ENCODE results near the gene POLR3H.

POLR3H gene

GRCh38 chr22:41505511-41506220 lies 38.6 kb downstream of the POLR3H start:
- H3K9me3 ChIP-seq (ENCODE audit: control insufficient read depth, insufficient read depth, low read depth, low read length) = no peaks in the 10 kb centered on the region
- TF ChIP-seq, protein P1, sequence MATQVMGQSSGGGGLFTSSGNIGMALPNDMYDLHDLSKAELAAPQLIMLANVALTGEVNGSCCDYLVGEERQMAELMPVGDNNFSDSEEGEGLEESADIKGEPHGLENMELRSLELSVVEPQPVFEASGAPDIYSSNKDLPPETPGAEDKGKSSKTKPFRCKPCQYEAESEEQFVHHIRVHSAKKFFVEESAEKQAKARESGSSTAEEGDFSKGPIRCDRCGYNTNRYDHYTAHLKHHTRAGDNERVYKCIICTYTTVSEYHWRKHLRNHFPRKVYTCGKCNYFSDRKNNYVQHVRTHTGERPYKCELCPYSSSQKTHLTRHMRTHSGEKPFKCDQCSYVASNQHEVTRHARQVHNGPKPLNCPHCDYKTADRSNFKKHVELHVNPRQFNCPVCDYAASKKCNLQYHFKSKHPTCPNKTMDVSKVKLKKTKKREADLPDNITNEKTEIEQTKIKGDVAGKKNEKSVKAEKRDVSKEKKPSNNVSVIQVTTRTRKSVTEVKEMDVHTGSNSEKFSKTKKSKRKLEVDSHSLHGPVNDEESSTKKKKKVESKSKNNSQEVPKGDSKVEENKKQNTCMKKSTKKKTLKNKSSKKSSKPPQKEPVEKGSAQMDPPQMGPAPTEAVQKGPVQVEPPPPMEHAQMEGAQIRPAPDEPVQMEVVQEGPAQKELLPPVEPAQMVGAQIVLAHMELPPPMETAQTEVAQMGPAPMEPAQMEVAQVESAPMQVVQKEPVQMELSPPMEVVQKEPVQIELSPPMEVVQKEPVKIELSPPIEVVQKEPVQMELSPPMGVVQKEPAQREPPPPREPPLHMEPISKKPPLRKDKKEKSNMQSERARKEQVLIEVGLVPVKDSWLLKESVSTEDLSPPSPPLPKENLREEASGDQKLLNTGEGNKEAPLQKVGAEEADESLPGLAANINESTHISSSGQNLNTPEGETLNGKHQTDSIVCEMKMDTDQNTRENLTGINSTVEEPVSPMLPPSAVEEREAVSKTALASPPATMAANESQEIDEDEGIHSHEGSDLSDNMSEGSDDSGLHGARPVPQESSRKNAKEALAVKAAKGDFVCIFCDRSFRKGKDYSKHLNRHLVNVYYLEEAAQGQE (tag by site-specific recombination; IDR thresholded peaks at IDR 0.05) = no peak
- TF ChIP-seq ZNF10 (tag by site-specific recombination; IDR thresholded peaks at IDR 0.05) (no peak), ZNF558 (tag by site-specific recombination; IDR thresholded peaks at IDR 0.05) (no peak)
- ChIA-PET POLR2A (interaction anchor here (0.7 to 1.0 kb wide), 4 partner anchors 59 to 572 kb away, joined by 3 to 5 read pairs (median 4); partner anchors contain the start of gene TOB2), CTCF (interaction anchor here (0.6 to 2.8 kb wide), 2 partner anchors 12 to 188 kb away, joined by 3 to 15 read pairs; no protein-coding TSS in a partner anchor)
- H3K36me3 ChIP-seq (ENCODE audit: control insufficient read depth in 2 of 2, insufficient read depth in 1 of 2, low read length in 2 of 2) = peaks cover 13 to 53% of the 10 kb centered on the region in 2 experiments
- no peaks in the 10 kb centered on the region for H3K4me1 ChIP-seq (ENCODE audit: control insufficient read depth, insufficient read depth, low read length)
- H3K27ac ChIP-seq (ENCODE audit: extremely low read depth, low read depth, low read length) = no peak overlapping the region
- no peak overlapping the region for H3K4me3 ChIP-seq (ENCODE audit: low read depth, low read length)

- no peak for TF ChIP-seq PATZ1 (tag by site-specific recombination; IDR thresholded peaks at IDR 0.05)
- H3K4me3 ChIP-seq (ENCODE audit: low read depth, low read length) = no peak overlapping the region
- peaks cover 17 to 52% of the 10 kb centered on the region in 2 experiments for H3K36me3 ChIP-seq (ENCODE audit: control insufficient read depth in 2 of 2, insufficient read depth in 1 of 2, low read length in 2 of 2)
- H3K9me3 ChIP-seq (ENCODE audit: control insufficient read depth, insufficient read depth, low read depth, low read length) = no peaks in the 10 kb centered on the region
- POLR2A ChIA-PET = no interaction called here
- H3K4me1 ChIP-seq (ENCODE audit: control insufficient read depth, insufficient read depth, low read length) = no peaks in the 10 kb centered on the region
- CTCF ChIA-PET = interaction anchor here (0.5 to 2.8 kb wide), 2 partner anchors 13 to 39 kb away, joined by 3 to 15 read pairs; no protein-coding TSS in a partner anchor
- no peak overlapping the region for H3K27ac ChIP-seq (ENCODE audit: extremely low read depth, low read depth, low read length)
Observed at GRCh38 chr22:41504816-41505215, 39.5 kb downstream of the POLR3H start.

DNA sequence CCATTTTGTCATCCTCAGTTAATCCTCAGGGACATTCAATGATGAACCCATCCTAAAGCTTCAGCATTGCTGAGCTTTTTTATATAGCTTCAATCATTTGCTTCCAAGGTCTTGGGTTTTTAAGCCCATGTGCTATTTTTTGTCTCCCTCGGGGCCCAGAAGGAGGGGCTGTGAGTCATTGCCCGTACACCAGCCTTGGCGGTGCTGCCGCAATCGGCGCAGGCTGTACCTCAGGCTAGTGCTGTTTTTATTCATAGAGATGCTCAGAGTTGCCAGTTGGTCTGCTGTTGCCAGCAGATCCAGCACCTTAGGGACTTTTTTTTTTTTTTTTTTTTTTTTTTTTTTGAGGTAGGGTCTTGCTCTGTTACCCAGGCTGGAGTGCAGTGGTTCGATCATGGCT lies 39.9 kb downstream of the POLR3H start:
- CTCF ChIA-PET = interaction anchor here (0.5 to 2.8 kb wide), 2 partner anchors 14 to 39 kb away, joined by 3 to 15 read pairs; no protein-coding TSS in a partner anchor
- Histone ChIP-seq H3K4me1 (ENCODE audit: control insufficient read depth, insufficient read depth, low read length) (no peaks in the 10 kb centered on the region), H3K9me3 (ENCODE audit: control insufficient read depth, insufficient read depth, low read depth, low read length) (no peaks in the 10 kb centered on the region), H3K27ac (ENCODE audit: extremely low read depth, low read depth, low read length) (no peak overlapping the region), H3K4me3 (ENCODE audit: low read depth, low read length) (no peak overlapping the region), H3K36me3 (ENCODE audit: control insufficient read depth in 2 of 2, insufficient read depth in 1 of 2, low read length in 2 of 2) (peaks cover 17 to 55% of the 10 kb centered on the region in 2 experiments)
- TF ChIP-seq, protein P2, sequence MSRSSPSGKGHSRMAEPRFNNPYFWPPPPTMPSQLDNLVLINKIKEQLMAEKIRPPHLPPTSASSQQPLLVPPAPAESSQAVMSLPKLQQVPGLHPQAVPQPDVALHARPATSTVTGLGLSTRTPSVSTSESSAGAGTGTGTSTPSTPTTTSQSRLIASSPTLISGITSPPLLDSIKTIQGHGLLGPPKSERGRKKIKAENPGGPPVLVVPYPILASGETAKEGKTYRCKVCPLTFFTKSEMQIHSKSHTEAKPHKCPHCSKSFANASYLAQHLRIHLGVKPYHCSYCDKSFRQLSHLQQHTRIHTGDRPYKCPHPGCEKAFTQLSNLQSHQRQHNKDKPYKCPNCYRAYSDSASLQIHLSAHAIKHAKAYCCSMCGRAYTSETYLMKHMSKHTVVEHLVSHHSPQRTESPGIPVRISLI (tag by site-specific recombination; IDR thresholded peaks at IDR 0.05) = peak; percentile 70; the same call in 1 of the 2 replicates
- no peak for TF ChIP-seq ZNF221 (tag by site-specific recombination; IDR thresholded peaks at IDR 0.05; ENCODE audit: borderline replicate concordance)
- POLR2A ChIA-PET = no interaction called here

GRCh38 chr22:41501209-41501608 lies 43.1 kb downstream of the POLR3H start:
- TF ChIP-seq, protein P3, sequence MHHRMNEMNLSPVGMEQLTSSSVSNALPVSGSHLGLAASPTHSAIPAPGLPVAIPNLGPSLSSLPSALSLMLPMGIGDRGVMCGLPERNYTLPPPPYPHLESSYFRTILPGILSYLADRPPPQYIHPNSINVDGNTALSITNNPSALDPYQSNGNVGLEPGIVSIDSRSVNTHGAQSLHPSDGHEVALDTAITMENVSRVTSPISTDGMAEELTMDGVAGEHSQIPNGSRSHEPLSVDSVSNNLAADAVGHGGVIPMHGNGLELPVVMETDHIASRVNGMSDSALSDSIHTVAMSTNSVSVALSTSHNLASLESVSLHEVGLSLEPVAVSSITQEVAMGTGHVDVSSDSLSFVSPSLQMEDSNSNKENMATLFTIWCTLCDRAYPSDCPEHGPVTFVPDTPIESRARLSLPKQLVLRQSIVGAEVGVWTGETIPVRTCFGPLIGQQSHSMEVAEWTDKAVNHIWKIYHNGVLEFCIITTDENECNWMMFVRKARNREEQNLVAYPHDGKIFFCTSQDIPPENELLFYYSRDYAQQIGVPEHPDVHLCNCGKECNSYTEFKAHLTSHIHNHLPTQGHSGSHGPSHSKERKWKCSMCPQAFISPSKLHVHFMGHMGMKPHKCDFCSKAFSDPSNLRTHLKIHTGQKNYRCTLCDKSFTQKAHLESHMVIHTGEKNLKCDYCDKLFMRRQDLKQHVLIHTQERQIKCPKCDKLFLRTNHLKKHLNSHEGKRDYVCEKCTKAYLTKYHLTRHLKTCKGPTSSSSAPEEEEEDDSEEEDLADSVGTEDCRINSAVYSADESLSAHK (tag by site-specific recombination; IDR thresholded peaks at IDR 0.05) = no peak
- TF ChIP-seq ZNF654 (tag by site-specific recombination; IDR thresholded peaks at IDR 0.05; ENCODE audit: low read depth) = peak; percentile 49
- Histone ChIP-seq H3K27ac (ENCODE audit: extremely low read depth, low read depth, low read length) (no peak overlapping the region), H3K36me3 (ENCODE audit: control insufficient read depth in 2 of 2, insufficient read depth in 1 of 2, low read length in 2 of 2) (peaks cover 17 to 40% of the 10 kb centered on the region in 2 experiments), H3K4me3 (ENCODE audit: low read depth, low read length) (no peak overlapping the region), H3K9me3 (ENCODE audit: control insufficient read depth, insufficient read depth, low read depth, low read length) (no peaks in the 10 kb centered on the region), H3K4me1 (ENCODE audit: control insufficient read depth, insufficient read depth, low read length) (no peaks in the 10 kb centered on the region)
- CTCF ChIA-PET = interaction anchor here (0.6 to 3.1 kb wide), 8 partner anchors 10 to 99 kb away, joined by 3 to 21 read pairs (median 8); no protein-coding TSS in a partner anchor
- POLR2A ChIA-PET = interaction anchor here (1.2 to 3.5 kb wide), 3 partner anchors 33 to 120 kb away, joined by 4 to 13 read pairs (median 10); partner anchors contain the start of genes ACO2, PHF5A, TEF and TOB2
